ENCODE results near the gene SLC35F4.

DNA sequence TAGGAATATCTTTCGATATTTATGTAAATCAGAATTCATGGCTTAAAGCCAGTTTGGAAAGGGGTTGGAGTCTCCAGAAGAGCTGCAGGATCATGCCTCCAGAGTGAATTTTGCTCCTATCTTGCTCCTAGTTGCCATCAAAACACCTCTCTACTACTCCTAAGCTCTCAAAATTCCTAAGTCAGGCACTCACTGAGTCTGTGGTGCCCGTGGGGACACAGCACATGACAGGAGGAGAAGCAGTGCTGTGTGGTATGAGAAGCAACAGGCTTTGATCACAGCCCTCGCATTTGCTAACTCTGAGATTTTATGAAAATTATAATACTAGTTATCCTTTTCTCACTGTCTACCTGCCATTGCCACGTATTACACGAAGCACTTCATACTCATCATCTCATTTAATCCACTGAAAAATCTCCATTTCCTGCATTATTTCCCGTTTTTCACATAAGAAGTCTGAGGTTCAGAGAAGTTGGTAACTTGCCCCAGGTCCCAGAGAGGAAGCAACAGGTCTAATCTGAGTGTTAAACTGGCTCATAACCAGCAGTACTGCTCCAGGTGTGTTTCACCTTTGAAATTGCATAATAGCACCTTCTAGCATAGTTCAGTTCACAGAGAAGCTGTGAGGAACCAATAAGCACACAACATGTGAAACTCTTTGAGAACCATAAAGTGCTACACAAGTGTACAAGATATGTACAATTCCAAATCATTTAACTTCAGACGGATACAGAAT lies 33.1 kb upstream of the SLC35F4 start:
- TF ChIP-seq EZH2 (IDR thresholded peaks at IDR 0.05; ENCODE audit: borderline replicate concordance, low read depth, low read length, severe bottlenecking) (no peak), POLR2AphosphoS5 (IDR thresholded peaks at IDR 0.05; ENCODE audit: insufficient read depth, low read depth, low read length) (no peak), POLR2A (IDR thresholded peaks at IDR 0.05; ENCODE audit: low read depth, low read length) (no peak), FOS (IDR thresholded peaks at IDR 0.05; ENCODE audit: borderline replicate concordance, insufficient read depth, low read length) (no peak), GATA2 (IDR thresholded peaks at IDR 0.05; ENCODE audit: insufficient read depth, insufficient read length, low read depth, low read length) (no peak), MAX (IDR thresholded peaks at IDR 0.05; ENCODE audit: insufficient read depth, insufficient read length) (no peak), JUN (IDR thresholded peaks at IDR 0.05; ENCODE audit: borderline replicate concordance, insufficient read depth, insufficient read length, low read depth) (no peak)
- TF ChIP-seq, protein P1, sequence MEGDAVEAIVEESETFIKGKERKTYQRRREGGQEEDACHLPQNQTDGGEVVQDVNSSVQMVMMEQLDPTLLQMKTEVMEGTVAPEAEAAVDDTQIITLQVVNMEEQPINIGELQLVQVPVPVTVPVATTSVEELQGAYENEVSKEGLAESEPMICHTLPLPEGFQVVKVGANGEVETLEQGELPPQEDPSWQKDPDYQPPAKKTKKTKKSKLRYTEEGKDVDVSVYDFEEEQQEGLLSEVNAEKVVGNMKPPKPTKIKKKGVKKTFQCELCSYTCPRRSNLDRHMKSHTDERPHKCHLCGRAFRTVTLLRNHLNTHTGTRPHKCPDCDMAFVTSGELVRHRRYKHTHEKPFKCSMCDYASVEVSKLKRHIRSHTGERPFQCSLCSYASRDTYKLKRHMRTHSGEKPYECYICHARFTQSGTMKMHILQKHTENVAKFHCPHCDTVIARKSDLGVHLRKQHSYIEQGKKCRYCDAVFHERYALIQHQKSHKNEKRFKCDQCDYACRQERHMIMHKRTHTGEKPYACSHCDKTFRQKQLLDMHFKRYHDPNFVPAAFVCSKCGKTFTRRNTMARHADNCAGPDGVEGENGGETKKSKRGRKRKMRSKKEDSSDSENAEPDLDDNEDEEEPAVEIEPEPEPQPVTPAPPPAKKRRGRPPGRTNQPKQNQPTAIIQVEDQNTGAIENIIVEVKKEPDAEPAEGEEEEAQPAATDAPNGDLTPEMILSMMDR (IDR thresholded peaks at IDR 0.05; ENCODE audit: extremely low read depth in 1 of 2, insufficient read depth in 1 of 2, low read depth in 1 of 2, low read length in 2 of 2) = no peak

All from endothelial cell of umbilical vein (primary cell).